ENCODE results near the gene DHX30. TPM values are rescaled to one million over a fixed set of nuclear protein-coding genes. Genes with fewer than 3 reads are reported as not detected.

The DHX30 gene
- total RNA-seq, 1 donor from 2014 or later = 25.8 TPM

DNA sequence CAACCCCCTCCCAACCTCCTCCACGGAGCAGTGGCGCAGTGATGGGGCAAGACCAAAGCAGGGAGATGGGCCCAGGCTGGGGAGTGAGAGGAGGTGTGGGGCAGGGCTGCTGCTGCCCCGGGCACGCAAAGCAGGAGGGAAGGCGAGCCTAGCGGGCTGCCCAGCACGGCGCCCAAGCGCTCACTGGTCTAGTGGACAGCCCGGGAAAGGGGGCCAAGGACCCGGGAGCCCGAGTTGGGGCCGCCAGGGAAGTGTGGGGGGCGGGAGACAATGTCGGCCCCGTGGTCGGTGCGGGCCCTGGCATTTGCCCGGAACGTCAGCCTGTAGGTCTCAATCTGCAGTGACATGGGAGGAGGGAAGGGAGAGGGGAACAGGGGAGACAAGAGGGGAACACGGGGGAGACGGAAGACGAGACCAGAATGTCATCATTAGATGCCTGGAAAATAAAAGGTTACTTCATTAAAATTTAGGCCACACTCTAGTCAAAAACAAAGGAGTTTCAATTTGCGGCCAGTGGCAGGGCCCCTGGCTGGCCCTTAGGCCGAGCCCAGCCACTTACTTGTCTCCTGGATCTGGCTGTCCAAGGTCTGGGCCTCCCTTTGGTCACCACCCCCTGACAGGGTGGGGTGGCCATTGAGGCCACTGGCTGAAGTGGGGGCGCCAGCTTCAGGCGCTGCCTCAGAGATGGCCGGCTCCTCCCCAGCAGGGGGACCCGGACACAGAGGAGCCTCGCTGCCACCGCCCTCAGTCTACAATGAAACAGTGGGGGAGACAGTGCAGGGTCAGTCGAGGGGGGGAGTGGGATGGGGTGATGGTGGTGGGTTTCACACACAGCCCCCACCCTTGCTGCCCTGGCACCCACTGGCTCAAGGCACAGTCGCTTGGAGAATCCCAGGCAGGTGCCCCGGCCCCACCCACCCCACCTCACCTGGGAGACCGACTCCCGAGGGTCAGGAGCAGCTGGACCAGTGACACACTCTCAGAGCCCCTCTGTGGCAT is 50.0 kb downstream of the DHX30 start:
- TF ChIP-seq, protein P1, sequence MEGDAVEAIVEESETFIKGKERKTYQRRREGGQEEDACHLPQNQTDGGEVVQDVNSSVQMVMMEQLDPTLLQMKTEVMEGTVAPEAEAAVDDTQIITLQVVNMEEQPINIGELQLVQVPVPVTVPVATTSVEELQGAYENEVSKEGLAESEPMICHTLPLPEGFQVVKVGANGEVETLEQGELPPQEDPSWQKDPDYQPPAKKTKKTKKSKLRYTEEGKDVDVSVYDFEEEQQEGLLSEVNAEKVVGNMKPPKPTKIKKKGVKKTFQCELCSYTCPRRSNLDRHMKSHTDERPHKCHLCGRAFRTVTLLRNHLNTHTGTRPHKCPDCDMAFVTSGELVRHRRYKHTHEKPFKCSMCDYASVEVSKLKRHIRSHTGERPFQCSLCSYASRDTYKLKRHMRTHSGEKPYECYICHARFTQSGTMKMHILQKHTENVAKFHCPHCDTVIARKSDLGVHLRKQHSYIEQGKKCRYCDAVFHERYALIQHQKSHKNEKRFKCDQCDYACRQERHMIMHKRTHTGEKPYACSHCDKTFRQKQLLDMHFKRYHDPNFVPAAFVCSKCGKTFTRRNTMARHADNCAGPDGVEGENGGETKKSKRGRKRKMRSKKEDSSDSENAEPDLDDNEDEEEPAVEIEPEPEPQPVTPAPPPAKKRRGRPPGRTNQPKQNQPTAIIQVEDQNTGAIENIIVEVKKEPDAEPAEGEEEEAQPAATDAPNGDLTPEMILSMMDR (IDR thresholded peaks at IDR 0.05) = no peak
- no peaks in the 10 kb centered on the region for H3K27me3 ChIP-seq
- H3K4me1 ChIP-seq = no peaks in the 10 kb centered on the region
- H3K4me3 ChIP-seq = no peak overlapping the region
- no peaks in the 10 kb centered on the region for H3K9me3 ChIP-seq
- no peak for DNase-seq (ENCODE audit: low spot score in 2 of 2)
- intact Hi-C loops (cut with DNase I) = no loop called here
- H3K27ac ChIP-seq = peak overlapping the region in 1 of 2 donors; percentile 18
- peaks cover 91 to 93% of the 10 kb centered on the region in 2 donors for H3K36me3 ChIP-seq

DNA sequence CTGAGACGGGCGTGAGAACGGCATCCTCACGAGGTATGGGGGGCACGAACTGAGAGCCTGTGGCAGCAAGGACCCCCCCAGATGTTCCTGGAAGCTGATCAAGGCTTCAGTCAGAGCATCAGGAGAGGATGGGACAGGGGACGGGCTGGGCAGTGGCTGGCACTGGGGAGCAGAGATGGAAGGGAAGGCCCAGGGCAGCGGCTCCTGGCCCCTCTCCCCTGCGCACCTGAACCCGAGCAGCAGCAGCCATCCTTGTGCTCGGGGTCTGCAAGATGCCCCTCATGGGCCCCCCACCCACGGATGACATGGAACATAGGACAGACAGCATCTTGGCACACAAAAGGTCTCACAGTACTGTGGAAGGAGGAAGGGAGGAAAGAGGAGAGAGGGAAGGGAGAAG is 51.3 kb downstream of the DHX30 start:
- Histone ChIP-seq H3K4me3 (no peak overlapping the region), H3K9me3 (no peaks in the 10 kb centered on the region), H3K27ac (no peak overlapping the region), H3K27me3 (no peaks in the 10 kb centered on the region), H3K4me1 (no peaks in the 10 kb centered on the region), H3K36me3 (peaks cover 84 to 88% of the 10 kb centered on the region in 2 donors)
- DNase-seq (ENCODE audit: low spot score in 2 of 2) = no peak
- TF ChIP-seq, protein P1 (IDR thresholded peaks at IDR 0.05) = no peak
- intact Hi-C loops (cut with DNase I) = no loop called here

DNA sequence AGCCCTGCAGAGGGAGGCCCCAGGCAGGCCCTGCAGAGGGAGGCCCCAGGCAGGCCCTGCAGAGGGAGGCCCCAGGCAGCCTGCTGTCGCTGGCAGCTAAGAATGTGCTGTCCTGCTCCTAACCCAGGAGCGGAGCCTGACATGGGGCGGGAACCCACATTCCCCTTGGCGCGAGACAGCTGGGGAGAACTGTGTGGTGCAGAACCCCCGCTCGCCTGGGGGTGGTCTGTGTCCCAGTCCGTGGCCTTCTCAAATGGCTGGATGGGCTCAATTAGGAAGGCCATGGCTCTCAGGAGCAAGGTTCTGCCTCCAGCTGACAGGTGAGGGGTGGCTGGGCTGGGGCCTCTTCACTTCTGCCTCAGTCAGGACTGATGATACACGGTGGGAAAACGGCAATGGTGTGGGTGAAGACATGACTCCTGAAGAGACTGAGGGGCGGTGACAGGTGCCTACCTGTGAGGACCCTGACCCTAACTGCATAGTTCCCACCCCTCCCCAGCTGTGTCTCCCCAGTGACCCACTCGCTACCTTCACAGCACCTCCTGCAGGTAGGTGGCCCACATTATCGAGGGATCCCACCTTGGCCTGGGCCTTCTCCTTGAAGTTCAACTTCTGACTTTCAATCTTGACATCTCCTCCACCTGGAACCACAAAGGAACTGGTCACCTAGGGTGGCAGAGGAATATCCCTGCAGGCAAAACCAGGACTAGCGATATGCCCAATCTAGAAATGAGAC is 52.0 kb downstream of the DHX30 start:
- Histone ChIP-seq H3K4me1 (no peaks in the 10 kb centered on the region), H3K9me3 (no peaks in the 10 kb centered on the region), H3K27ac (no peak overlapping the region), H3K4me3 (no peak overlapping the region), H3K27me3 (no peaks in the 10 kb centered on the region), H3K36me3 (peaks cover 84 to 88% of the 10 kb centered on the region in 2 donors)
- TF ChIP-seq, protein P1 (IDR thresholded peaks at IDR 0.05) = no peak
- no peak for DNase-seq (ENCODE audit: low spot score in 2 of 2)
- intact Hi-C loops (cut with DNase I) = no loop called here

DNA sequence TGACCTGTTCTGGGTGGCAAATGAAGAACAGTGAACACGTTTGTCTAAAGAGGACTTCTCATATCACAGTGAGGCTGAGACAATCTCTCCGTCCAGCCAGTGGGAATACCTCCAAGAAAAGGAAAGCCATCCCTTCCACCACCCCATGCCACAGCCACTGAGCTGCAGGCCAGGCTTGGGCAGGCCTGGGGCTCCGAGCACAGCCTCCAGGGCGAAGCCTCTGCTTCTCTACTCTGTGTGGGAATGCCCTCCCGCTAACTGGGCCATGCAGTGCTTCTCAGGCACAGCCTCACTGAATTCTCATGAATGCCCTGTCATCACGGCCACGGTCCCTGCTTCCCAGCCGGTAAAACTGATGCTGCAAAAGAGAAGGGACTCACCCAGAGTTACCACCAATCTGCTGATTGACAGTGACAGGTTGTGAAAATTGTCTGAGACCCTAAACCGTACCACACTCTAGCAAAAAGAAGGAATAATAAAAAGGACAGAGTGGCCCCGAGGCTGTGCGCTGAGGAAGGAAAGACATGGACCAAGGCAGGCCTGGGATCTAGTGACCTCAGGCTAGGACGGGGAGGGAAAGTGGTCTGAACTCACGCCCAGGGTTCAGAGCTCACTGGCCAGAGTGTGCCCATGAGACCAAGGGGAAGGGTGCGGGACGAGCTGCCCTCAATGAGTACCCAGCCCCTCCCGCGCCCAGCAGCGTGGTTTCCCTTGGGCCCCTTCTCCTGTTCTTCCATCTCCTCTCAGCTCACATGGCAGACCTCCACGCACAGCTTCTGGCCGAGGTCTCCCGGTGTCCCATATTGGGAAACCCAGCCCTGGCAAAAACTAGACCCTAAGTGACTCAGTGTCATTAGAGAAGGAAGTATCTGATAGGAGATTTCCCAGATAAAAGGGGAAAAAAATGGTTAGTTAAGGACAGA is 52.8 kb downstream of the DHX30 start:
- TF ChIP-seq, protein P1 (IDR thresholded peaks at IDR 0.05) = no peak
- H3K27ac ChIP-seq = peak overlapping the region; percentile 41 to 48

DNA sequence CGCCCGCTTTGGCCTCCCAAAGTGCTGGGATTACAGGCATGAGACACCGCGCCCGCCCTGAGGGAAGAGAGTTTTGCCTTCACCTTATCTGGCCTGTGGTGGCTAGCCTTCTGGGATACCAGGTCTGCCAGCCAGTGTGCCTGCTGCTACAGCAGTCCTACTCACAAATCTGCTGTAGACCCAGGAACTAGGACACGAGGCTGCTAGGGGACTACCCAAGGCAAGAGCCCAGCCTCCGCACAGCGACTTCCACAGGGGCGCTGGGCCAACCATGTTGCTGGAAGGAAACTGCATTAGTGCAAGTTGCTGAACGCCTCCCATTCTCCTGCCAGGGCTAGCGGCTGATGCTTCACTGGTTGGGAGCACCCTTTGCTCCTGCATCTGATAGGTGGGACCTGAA is 53.7 kb downstream of the DHX30 start:
- TF ChIP-seq, protein P1 (IDR thresholded peaks at IDR 0.05) = no peak
- Histone ChIP-seq H3K36me3 (peaks cover 81 to 82% of the 10 kb centered on the region in 2 donors), H3K27me3 (no peaks in the 10 kb centered on the region), H3K27ac (peak overlapping the region; percentile 41 to 48), H3K4me3 (no peak overlapping the region), H3K4me1 (no peaks in the 10 kb centered on the region), H3K9me3 (no peaks in the 10 kb centered on the region)
- intact Hi-C loops (cut with DNase I) = no loop called here
- no peak for DNase-seq (ENCODE audit: low spot score in 2 of 2)

More for the DNA sequence above, 52.8 kb downstream of the DHX30 start:
- no peak for DNase-seq (ENCODE audit: low spot score in 2 of 2)
- Histone ChIP-seq H3K36me3 (peaks cover 86 to 88% of the 10 kb centered on the region in 2 donors), H3K4me3 (no peak overlapping the region), H3K27me3 (no peaks in the 10 kb centered on the region), H3K9me3 (no peaks in the 10 kb centered on the region), H3K4me1 (no peaks in the 10 kb centered on the region)
- intact Hi-C loops (cut with DNase I) = no loop called here

Measured in ascending aorta (tissue), 2 donors.